AG10803 (cell line): Measurements from ENCODE around the gene CIPC.

Source experiments
- DNase-seq: peaks from one replicate; pipeline ENCODE4 v3.0.0; 2010; ENCODE audit warnings: low read depth
- H3K4me3 ChIP-seq: 2 replicates; pipeline ENCODE4 v1.5.1; 2011; ENCODE audit warnings: mild to moderate bottlenecking, low read length, control low read depth
- TF ChIP-seq, protein P1 (sequence below): conservative IDR thresholded peaks from 2 replicates; pipeline ENCODE4 v1.5.1; 2011; ENCODE audit warnings: mild to moderate bottlenecking, low read length, control low read depth, inconsistent platforms

CIPC gene, protein sequence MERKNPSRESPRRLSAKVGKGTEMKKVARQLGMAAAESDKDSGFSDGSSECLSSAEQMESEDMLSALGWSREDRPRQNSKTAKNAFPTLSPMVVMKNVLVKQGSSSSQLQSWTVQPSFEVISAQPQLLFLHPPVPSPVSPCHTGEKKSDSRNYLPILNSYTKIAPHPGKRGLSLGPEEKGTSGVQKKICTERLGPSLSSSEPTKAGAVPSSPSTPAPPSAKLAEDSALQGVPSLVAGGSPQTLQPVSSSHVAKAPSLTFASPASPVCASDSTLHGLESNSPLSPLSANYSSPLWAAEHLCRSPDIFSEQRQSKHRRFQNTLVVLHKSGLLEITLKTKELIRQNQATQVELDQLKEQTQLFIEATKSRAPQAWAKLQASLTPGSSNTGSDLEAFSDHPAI

DNA sequence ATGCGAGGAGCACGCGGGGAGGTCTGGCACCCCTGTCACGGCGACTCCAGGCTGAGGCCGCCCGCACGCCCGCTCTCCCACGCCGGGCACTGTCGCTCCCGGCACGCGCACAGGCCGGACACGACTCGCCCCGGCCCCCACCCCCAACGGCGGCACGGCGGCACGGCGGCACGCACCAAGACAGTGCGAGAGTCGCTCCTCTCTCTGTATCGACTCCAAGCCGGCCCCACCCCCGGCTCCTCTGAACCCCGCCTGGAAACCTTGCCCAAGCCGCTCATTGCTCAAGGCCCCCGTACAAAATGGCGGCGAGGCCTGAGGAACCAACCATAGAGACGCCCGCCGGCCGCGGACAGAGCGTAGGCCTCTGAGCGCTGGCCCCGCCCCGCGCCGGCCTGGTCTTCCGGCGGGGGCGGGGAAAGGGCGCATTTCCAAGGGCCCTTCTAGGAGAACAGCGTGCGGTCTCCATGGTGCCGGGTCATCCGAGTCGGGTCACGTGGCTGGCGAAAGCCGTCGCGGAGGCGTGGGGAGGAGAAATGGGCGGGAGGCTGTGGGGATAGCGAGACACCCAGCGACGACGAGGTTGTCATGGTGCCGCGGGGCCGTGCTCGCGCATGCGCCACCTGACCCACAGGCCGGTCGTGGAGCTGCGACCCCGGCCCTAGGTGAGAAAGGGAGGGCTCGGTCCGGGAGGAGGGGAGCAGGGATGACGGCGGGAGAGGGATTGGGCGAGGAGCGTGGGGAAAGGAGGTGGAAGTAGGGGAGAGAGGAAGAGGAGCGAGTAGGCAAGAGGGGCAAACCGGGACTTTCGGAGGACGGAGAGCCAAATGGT lies at the start of gene CIPC:
TSS of gene CIPC (plus strand) at position 559 of the 829 bp plus-strand sequence. CDS start 7,451 bp downstream, outside the sequence.
- TF ChIP-seq, protein P1, sequence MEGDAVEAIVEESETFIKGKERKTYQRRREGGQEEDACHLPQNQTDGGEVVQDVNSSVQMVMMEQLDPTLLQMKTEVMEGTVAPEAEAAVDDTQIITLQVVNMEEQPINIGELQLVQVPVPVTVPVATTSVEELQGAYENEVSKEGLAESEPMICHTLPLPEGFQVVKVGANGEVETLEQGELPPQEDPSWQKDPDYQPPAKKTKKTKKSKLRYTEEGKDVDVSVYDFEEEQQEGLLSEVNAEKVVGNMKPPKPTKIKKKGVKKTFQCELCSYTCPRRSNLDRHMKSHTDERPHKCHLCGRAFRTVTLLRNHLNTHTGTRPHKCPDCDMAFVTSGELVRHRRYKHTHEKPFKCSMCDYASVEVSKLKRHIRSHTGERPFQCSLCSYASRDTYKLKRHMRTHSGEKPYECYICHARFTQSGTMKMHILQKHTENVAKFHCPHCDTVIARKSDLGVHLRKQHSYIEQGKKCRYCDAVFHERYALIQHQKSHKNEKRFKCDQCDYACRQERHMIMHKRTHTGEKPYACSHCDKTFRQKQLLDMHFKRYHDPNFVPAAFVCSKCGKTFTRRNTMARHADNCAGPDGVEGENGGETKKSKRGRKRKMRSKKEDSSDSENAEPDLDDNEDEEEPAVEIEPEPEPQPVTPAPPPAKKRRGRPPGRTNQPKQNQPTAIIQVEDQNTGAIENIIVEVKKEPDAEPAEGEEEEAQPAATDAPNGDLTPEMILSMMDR = no peak
- peak; percentile 98 for DNase-seq
- H3K4me3 ChIP-seq = peak within 1 kb of the TSS; percentile 99

GRCh38 chr14:77051116-77051515 lies 46.9 kb upstream of the CIPC start:
- no peak for DNase-seq
- TF ChIP-seq, protein P1 = no peak
- no peak overlapping the region for H3K4me3 ChIP-seq

GRCh38 chr14:77052281-77053044 lies 45.6 kb upstream of the CIPC start:
- no peak overlapping the region for H3K4me3 ChIP-seq
- TF ChIP-seq, protein P1 = no peak
- DNase-seq = no peak

GRCh38 chr14:77053046-77053841 lies 44.8 kb upstream of the CIPC start:
- TF ChIP-seq, protein P1 = peak; percentile 75
- peak; percentile 70 for DNase-seq
- H3K4me3 ChIP-seq = no peak overlapping the region

- DNase-seq = no peak
These were observed 42.8 kb upstream of the CIPC start for GRCh38 chr14:77055306-77055705.

DNA sequence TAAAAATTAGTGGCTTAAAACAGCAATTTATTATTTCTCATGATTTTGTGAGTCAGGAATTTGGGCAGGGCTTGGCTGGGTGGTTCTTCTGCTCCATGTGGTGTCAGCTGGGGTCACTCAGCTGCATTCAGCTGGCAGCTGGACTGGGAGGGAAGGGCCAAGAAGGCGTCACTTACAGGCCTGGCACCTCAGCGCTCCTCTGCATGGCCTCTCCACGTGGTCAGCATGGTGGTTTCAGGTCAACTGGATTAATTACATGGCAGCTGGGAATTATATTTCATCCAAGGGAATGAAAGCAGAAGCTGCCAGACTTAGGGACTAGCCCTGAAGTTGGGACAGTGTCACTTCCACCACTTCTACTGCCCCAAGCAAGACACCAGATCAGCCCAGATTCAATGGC lies 42.1 kb upstream of the CIPC start:
- TF ChIP-seq, protein P1 = no peak
- no peak overlapping the region for H3K4me3 ChIP-seq
- no peak for DNase-seq

More at GRCh38 chr14:77055306-77055705, 42.8 kb upstream of the CIPC start:
- H3K4me3 ChIP-seq = no peak overlapping the region
- TF ChIP-seq, protein P1 = no peak
